Astrocyte (in vitro differentiated cells and primary cell): ENCODE results near the gene NR3C1.
"Not testable (repeated sequence)": the region's sequence is repeated elsewhere in the genome, so short reads cannot be mapped to it uniquely, and the experiment has no call there.

ENCODE experiments used
- EZH2 ChIP-seq: IDR thresholded peaks from 2 replicates; pipeline ENCODE4 v1.6.1; 2012; ENCODE audit warnings: mild to moderate bottlenecking, low read length, inconsistent platforms; ENCODE audit not compliant: insufficient read depth
- TF ChIP-seq, protein P1 (sequence below): IDR thresholded peaks from 2 replicates; pipeline ENCODE4 v1.5.1; 2011; ENCODE audit warnings: low read depth, mild to moderate bottlenecking, inconsistent platforms, low read length, moderate library complexity; ENCODE audit not compliant: insufficient read depth

DNA sequence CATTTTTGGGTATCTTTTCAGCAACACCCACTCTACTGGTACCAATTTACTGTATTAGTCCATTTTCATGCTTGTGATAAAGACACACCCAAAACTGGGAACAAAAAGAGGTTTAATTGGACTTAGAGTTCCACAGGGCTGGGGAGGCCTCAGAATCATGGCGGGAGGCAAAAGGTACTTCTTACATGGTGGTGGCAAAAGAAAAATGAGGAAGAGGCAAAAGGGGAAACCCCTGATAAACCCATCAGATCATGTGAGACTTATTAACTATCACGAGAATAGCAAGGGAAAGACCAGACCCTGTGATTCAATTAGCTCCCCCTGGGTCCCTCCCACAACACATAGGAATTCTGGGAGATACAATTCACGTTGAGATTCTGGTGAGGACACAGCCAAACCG lies 78.4 kb downstream of the NR3C1 start:
- TF ChIP-seq, protein P1, sequence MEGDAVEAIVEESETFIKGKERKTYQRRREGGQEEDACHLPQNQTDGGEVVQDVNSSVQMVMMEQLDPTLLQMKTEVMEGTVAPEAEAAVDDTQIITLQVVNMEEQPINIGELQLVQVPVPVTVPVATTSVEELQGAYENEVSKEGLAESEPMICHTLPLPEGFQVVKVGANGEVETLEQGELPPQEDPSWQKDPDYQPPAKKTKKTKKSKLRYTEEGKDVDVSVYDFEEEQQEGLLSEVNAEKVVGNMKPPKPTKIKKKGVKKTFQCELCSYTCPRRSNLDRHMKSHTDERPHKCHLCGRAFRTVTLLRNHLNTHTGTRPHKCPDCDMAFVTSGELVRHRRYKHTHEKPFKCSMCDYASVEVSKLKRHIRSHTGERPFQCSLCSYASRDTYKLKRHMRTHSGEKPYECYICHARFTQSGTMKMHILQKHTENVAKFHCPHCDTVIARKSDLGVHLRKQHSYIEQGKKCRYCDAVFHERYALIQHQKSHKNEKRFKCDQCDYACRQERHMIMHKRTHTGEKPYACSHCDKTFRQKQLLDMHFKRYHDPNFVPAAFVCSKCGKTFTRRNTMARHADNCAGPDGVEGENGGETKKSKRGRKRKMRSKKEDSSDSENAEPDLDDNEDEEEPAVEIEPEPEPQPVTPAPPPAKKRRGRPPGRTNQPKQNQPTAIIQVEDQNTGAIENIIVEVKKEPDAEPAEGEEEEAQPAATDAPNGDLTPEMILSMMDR, result not testable (repeated sequence)
- TF ChIP-seq EZH2, result not testable (repeated sequence)
